Esophagus (tissue), 2 donors: ENCODE results near the gene PHF14. TPM values are rescaled to one million over a fixed set of nuclear protein-coding genes. Genes with fewer than 3 reads are reported as not detected.
A peak's percentile ranks its signal among the peaks of the same experiment; 100 is the strongest.
"Not testable (repeated sequence)": the region's sequence is repeated elsewhere in the genome, so short reads cannot be mapped to it uniquely, and the experiment has no call there.

ENCODE experiments used
- H3K27ac ChIP-seq, 2 donors: one replicate each; pipeline ENCODE4 v1.5.1; 2013; ENCODE audit warnings: low read depth in 2 of 2, mild to moderate bottlenecking in 2 of 2, inconsistent platforms in 1 of 2, low read length in 1 of 2, moderate library complexity in 1 of 2
- H3K27me3 ChIP-seq, 2 donors: one replicate each; pipeline ENCODE4 v1.6.1; 2013; ENCODE audit warnings: low read length in 2 of 2, control low read depth in 1 of 2, mild to moderate bottlenecking in 1 of 2; ENCODE audit not compliant: insufficient read depth in 2 of 2, control insufficient read depth in 1 of 2
- H3K36me3 ChIP-seq, 2 donors: one replicate each; pipeline ENCODE4 v1.6.1; 2013; ENCODE audit warnings: low read length in 1 of 2; ENCODE audit not compliant: control insufficient read depth in 2 of 2, insufficient read depth in 2 of 2
- H3K4me1 ChIP-seq, 2 donors: one replicate each; pipeline ENCODE4 v1.6.1; 2013; ENCODE audit warnings: low read length in 1 of 2; ENCODE audit not compliant: control insufficient read depth in 2 of 2, insufficient read depth in 2 of 2
- H3K4me3 ChIP-seq, 2 donors: one replicate each; pipeline ENCODE4 v1.5.1; 2013; ENCODE audit warnings: low read length in 2 of 2, mild to moderate bottlenecking in 2 of 2, low read depth in 1 of 2, moderate library complexity in 1 of 2
- H3K9me3 ChIP-seq, 2 donors: one replicate each; pipeline ENCODE4 v1.6.1; 2013; ENCODE audit warnings: mild to moderate bottlenecking in 2 of 2, low read depth in 1 of 2, low read length in 1 of 2, moderate library complexity in 1 of 2; ENCODE audit not compliant: control insufficient read depth in 2 of 2, insufficient read depth in 1 of 2
- WGBS, 2 donors: extraction: QIAGEN DNeasy Blood & Tissue Kit; methylation state at CpG; one replicate each; pipeline ENCODE4 v1.1.7; 2013; 5-methylcytosine and 5-hydroxymethylcytosine counted together
- polyA plus RNA-seq, 2 donors: library from polyadenylated mRNA; stranded (reverse); fragments of 200-250 nt; gene quantifications; one replicate each; pipeline ENCODE4 v1.2.3, GENCODE V29; 2013
- donor health status: healthy with polysubstance abuse.
- donor health status: Bipolar disorder and iron deficiency.

PHF14 gene
- polyA plus RNA-seq, 2 donors: 10.2 to 18.0 TPM

DNA sequence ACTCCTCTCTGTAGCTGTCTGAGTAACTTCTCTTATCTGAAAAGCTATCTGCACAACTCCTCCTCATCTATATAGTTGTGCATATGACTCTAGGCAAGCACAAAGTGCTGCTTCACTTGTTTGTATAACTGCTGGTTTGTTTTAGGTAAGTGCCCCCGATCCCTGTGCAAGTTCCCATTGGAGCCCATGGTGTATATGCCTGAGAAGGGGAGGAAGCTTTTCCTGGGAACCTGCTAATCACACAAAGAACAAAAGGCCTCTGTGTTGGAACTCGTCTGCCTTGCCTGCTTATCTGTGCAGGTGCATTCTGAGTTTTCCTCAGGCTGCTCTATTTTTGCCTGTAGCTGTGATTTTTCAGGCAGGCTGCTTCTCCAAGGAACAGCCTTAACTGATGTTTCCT, 23.2 kb upstream of the PHF14 start:
- 39 to 48% methylated on average over 2 of the region's 2 CpGs for WGBS, 2 donors

DNA sequence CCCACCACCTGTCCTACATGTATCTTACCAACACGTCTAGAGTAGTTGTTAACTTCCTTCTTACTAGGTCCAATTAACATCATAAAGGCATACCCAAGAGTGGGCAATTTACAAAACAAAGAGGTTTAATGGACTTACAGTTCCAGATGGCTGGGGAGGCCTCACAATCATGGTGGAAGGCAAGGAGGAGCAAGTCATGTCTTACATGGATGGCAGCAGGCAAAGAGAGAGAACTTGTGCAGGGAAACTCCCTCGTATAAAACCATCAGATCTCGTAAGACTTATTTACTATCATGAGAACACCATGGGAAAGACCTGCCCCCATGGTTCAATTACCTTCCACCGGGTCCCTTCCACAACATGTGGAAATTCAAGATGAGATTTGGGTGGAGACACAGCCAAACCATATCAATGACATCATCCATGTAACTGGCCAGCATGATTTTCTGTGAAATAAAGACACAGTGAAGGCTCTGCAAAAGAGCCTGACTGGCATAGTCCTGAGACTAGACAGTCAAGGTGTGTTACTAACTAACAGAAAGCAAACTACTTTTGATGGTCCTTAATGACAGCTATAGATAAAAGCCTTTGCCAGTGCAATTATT, 22.6 kb upstream of the PHF14 start:
- 89 to 92% methylated on average over 4 of the region's 4 CpGs for WGBS, 2 donors
- not testable (repeated sequence) for H3K4me3 ChIP-seq, H3K9me3 ChIP-seq, H3K36me3 ChIP-seq, H3K27me3 ChIP-seq, H3K4me1 ChIP-seq, H3K27ac ChIP-seq

More for the DNA sequence above, 23.2 kb upstream of the PHF14 start:
- H3K9me3 ChIP-seq: no peaks in the 10 kb centered on the region
- H3K36me3 ChIP-seq: no peaks in the 10 kb centered on the region
- H3K27ac ChIP-seq: no peak overlapping the region
- H3K27me3 ChIP-seq: no peaks in the 10 kb centered on the region
- no peak overlapping the region for H3K4me3 ChIP-seq
- H3K4me1 ChIP-seq: no peaks in the 10 kb centered on the region

- Histone ChIP-seq H3K9me3 (no peaks in the 10 kb centered on the region), H3K4me3 (no peak overlapping the region), H3K27ac (no peak overlapping the region), H3K4me1 (no peaks in the 10 kb centered on the region), H3K27me3 (no peaks in the 10 kb centered on the region), H3K36me3 (no peaks in the 10 kb centered on the region)
Observed at GRCh38 chr7:10952588-10952987, 21.1 kb upstream of the PHF14 start.

- not testable (repeated sequence) for H3K27me3 ChIP-seq, H3K9me3 ChIP-seq, H3K36me3 ChIP-seq, H3K4me3 ChIP-seq, H3K4me1 ChIP-seq, H3K27ac ChIP-seq
- WGBS, 2 donors: 81 to 83% methylated on average over 4 of the region's 4 CpGs
Observed at GRCh38 chr7:10953078-10953750, 20.5 kb upstream of the PHF14 start.

GRCh38 chr7:10956528-10956927, 17.1 kb upstream of the PHF14 start:
- H3K9me3 ChIP-seq: peaks cover 0 to 2% of the 10 kb centered on the region in 2 donors
- H3K36me3 ChIP-seq: no peaks in the 10 kb centered on the region
- H3K4me1 ChIP-seq: no peaks in the 10 kb centered on the region
- H3K4me3 ChIP-seq: no peak overlapping the region
- H3K27ac ChIP-seq: no peak overlapping the region
- no peaks in the 10 kb centered on the region for H3K27me3 ChIP-seq
- WGBS, 2 donors: 88 to 92% methylated on average over 4 of the region's 4 CpGs

DNA sequence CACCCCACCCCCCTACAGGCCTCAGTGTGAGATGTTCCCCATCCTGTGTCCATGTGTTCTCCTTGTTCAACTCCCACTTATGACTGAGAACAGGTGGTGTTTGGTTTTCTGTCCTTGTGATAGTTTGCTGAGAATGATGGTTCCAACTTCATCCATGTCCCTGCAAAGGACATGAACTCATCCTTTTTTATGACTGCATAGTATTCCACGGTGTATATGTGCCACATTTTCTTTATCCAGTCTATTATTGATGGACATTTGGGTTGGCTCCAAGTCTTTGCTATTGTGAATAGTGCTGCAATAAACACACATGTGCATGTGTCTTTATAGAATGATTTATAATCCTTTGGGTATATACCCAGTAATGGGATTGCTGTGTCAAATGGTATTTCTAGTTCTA, 13.4 kb upstream of the PHF14 start:
- H3K4me3 ChIP-seq, H3K4me1 ChIP-seq, H3K36me3 ChIP-seq, H3K27me3 ChIP-seq, H3K27ac ChIP-seq, H3K9me3 ChIP-seq: not testable (repeated sequence)
- 74 to 88% methylated on average over 1 of the region's 1 CpG for WGBS, 2 donors

GRCh38 chr7:10965016-10965415, 8.7 kb upstream of the PHF14 start:
- not testable (repeated sequence) for H3K4me1 ChIP-seq, H3K4me3 ChIP-seq, H3K27me3 ChIP-seq, H3K27ac ChIP-seq, H3K9me3 ChIP-seq, H3K36me3 ChIP-seq
- 92 to 93% methylated on average over 4 of the region's 4 CpGs for WGBS, 2 donors

GRCh38 chr7:10972174-10972573, 1.5 kb upstream of the PHF14 start:
- H3K4me3 ChIP-seq: no peak overlapping the region
- H3K27ac ChIP-seq: no peak overlapping the region
- no peaks in the 10 kb centered on the region for H3K36me3 ChIP-seq
- H3K27me3 ChIP-seq: peaks cover 0 to 4% of the 10 kb centered on the region in 2 donors
- H3K4me1 ChIP-seq: no peaks in the 10 kb centered on the region
- no peaks in the 10 kb centered on the region for H3K9me3 ChIP-seq
- WGBS, 2 donors: 97 to 98% methylated on average over 5 of the region's 5 CpGs

GRCh38 chr7:10973942-10974911, 555 bp downstream of the PHF14 start:
- Histone ChIP-seq H3K27ac (peak overlapping the region; percentile 38 to 80), H3K9me3 (no peaks in the 10 kb centered on the region)
- WGBS, 2 donors: 1% methylated on average over 40 to 47 of the region's 47 CpGs

More at GRCh38 chr7:10973942-10974911, 555 bp downstream of the PHF14 start:
- Histone ChIP-seq H3K27me3 (peaks cover 0 to 2% of the 10 kb centered on the region in 2 donors), H3K4me1 (no peaks in the 10 kb centered on the region), H3K4me3 (peak overlapping the region; percentile 59 to 94), H3K36me3 (no peaks in the 10 kb centered on the region)
